Spleen (tissue), 7 donors: Measurements from ENCODE around the gene CAPN10.

Experiments used
- CTCF ChIP-seq, 11 experiments: fragments of 200-600 bp in 7 of 11; fragments of 450-650 bp in 4 of 11; sonication (generic) in 4 of 11; IDR thresholded peaks in 8 of 11; conservative IDR thresholded peaks in 3 of 11; 1 replicate in 7 of 11; 2 replicates in 4 of 11; pipeline versions ENCODE4 v1.4.0 to v1.8.0; 2016 to 2021; ENCODE audit warnings: antibody characterized with exemption in 11 of 11, inconsistent platforms in 4 of 11, mild to moderate bottlenecking in 1 of 11
- POLR2A ChIP-seq, 3 donors: fragments of 450-650 bp; IDR thresholded peaks; one replicate each; pipeline ENCODE4 v1.5.1; 2017; ENCODE audit warnings: antibody characterized with exemption in 3 of 3, mild to moderate bottlenecking in 1 of 3
- POLR2AphosphoS5 ChIP-seq, 3 donors: sonication (generic); formaldehyde crosslinking; IDR thresholded peaks; one replicate each; pipeline ENCODE4 v1.5.1; 2017; ENCODE audit warnings: antibody characterized with exemption in 3 of 3
- donor health status: DM: no; HTN: no; CAD: no; lungs with moderate emphysema.
- donor health status: DM: no; HTN: no; CAD: no.
- donor health status: DM: no; HTN: no; CAD: no.

GRCh38 chr2:240645346-240645745, 58.8 kb downstream of the CAPN10 start:
- TF ChIP-seq POLR2A (IDR thresholded peaks at IDR 0.05) (no peak), CTCF (IDR thresholded peaks at IDR 0.05 in 8 of 11, conservative IDR thresholded peaks at IDR 0.05 in 3 of 11) (no peak), POLR2AphosphoS5 (IDR thresholded peaks at IDR 0.05) (no peak)
